ENCODE measurements around the gene DNAL4. TPM values are rescaled to one million over a fixed set of nuclear protein-coding genes. Genes with fewer than 3 reads are reported as not detected.

The DNAL4 gene
- total and polyA plus RNA-seq, 2 donors (not counting 3 experiments of a cell fraction or from before 2014, with no cell fraction given): 12.9 to 22.7 TPM

- H4K20me1 ChIP-seq (replicated peaks; ENCODE audit: control insufficient read depth, extremely low read depth, insufficient read depth, low read length): no peaks in the 10 kb centered on the region
- peak; percentile 9 for DNase-seq (ENCODE audit: low read depth, low spot score)
- no peak for FAIRE-seq
- TF ChIP-seq EZH2 (IDR thresholded peaks at IDR 0.05; ENCODE audit: borderline replicate concordance, low read depth, low read length, severe bottlenecking): no peak
- TF ChIP-seq GATA2 (IDR thresholded peaks at IDR 0.05; ENCODE audit: insufficient read depth, insufficient read length, low read depth, low read length): no peak
- no peak for TF ChIP-seq MAX (IDR thresholded peaks at IDR 0.05; ENCODE audit: insufficient read depth, insufficient read length)
- TF ChIP-seq JUN (IDR thresholded peaks at IDR 0.05; ENCODE audit: borderline replicate concordance, insufficient read depth, insufficient read length, low read depth): no peak
- no peak for TF ChIP-seq POLR2AphosphoS5 (IDR thresholded peaks at IDR 0.05; ENCODE audit: insufficient read depth, low read depth, low read length)
- no peak for TF ChIP-seq POLR2A (IDR thresholded peaks at IDR 0.05; ENCODE audit: low read depth, low read length)
- no peak for TF ChIP-seq CTCF (IDR thresholded peaks at IDR 0.05; ENCODE audit: extremely low read depth in 1 of 2, insufficient read depth in 1 of 2, low read depth in 1 of 2, low read length in 2 of 2)
- no peak for TF ChIP-seq FOS (IDR thresholded peaks at IDR 0.05; ENCODE audit: borderline replicate concordance, insufficient read depth, low read length)
- TF ChIP-seq MYC (IDR thresholded peaks at IDR 0.05; ENCODE audit: low read depth, low read length): no peak
- H3K9ac ChIP-seq (replicated peaks; ENCODE audit: extremely low read depth, insufficient read depth, low read length): no peak overlapping the region
- H3K4me1 ChIP-seq (ENCODE audit: control insufficient read depth, extremely low read depth, insufficient read depth, low read length): no peaks in the 10 kb centered on the region
- ChIA-PET POLR2A (no interaction called here), CTCF (interaction anchor here (1.7 kb wide), 1 partner anchor 67 kb away, joined by 5 read pairs; no protein-coding TSS in a partner anchor)
- intact Hi-C loops (cut with micrococcal nuclease): no loop called here
- H3K27me3 ChIP-seq (ENCODE audit: control insufficient read depth in 2 of 2, insufficient read depth in 2 of 2, low read length in 2 of 2): no peaks in the 10 kb centered on the region
- no TSS peak for BruUV-seq (replicated peaks)
- no peak overlapping the region for H3K4me2 ChIP-seq (ENCODE audit: insufficient read depth, low read length)
- no peaks in the 10 kb centered on the region for H3K36me3 ChIP-seq (ENCODE audit: control insufficient read depth in 2 of 2, extremely low read depth in 1 of 2, insufficient read depth in 2 of 2, low read length in 2 of 2)
- no peaks in the 10 kb centered on the region for H3K79me2 ChIP-seq (ENCODE audit: control insufficient read depth, insufficient read depth, low read length)
- no peak overlapping the region for H3K4me3 ChIP-seq (replicated peaks in 1 of 3; ENCODE audit: insufficient read depth in 1 of 3, low read depth in 1 of 3, low read length in 3 of 3)
- dilution Hi-C loops (cut with MboI; ENCODE audit: extremely low pct_ligation_motif_present, low sequenced_read_pairs): no loop called here
- no peaks in the 10 kb centered on the region for H3K9me1 ChIP-seq (replicated peaks; ENCODE audit: control insufficient read depth, extremely low read depth, insufficient read depth, low read length)
- no peaks in the 10 kb centered on the region for H3K9me3 ChIP-seq (replicated peaks; ENCODE audit: control insufficient read depth, insufficient read depth, low read length)
- no peak overlapping the region for H2AFZ ChIP-seq (ENCODE audit: low read depth, low read length)
- H3K27ac ChIP-seq (ENCODE audit: insufficient read depth, low read depth, low read length): no peak overlapping the region
These were observed 17.9 kb downstream of the DNAL4 start for GRCh38 chr22:38776086-38776485.
